Muscle of leg (tissue), 11 donors: ENCODE results near the gene APBB1. TPM values are rescaled to one million over a fixed set of nuclear protein-coding genes. Genes with fewer than 3 reads are reported as not detected.
A peak's percentile ranks its signal among the peaks of the same experiment; 100 is the strongest.

ENCODE experiments used
- DNase-seq: peaks from one replicate; pipeline ENCODE4 v3.0.0; 2013
- H3K27ac ChIP-seq: one replicate; pipeline ENCODE4 v1.5.1; 2013; ENCODE audit warnings: mild to moderate bottlenecking, low read length, control low read depth
- H3K27me3 ChIP-seq: one replicate; pipeline ENCODE4 v1.6.1; 2013; ENCODE audit warnings: low read length; ENCODE audit not compliant: control insufficient read depth, insufficient read depth
- H3K36me3 ChIP-seq: one replicate; pipeline ENCODE4 v1.6.1; 2013; ENCODE audit warnings: low read length; ENCODE audit not compliant: control insufficient read depth, insufficient read depth
- H3K4me1 ChIP-seq: one replicate; pipeline ENCODE4 v1.6.1; 2013; ENCODE audit warnings: low read length; ENCODE audit not compliant: control insufficient read depth, insufficient read depth
- H3K4me3 ChIP-seq: one replicate; pipeline ENCODE4 v1.5.1; 2013; ENCODE audit warnings: low read length, control low read depth
- H3K9me3 ChIP-seq: replicated peaks from 2 replicates; pipeline ENCODE4 v1.6.1; 2013; ENCODE audit warnings: low read depth, low read length; ENCODE audit not compliant: control insufficient read depth
- WGBS: methylation state at CpG from one replicate; pipeline ENCODE4 v1.1.5; 2013; ENCODE audit warnings: missing lambda C conversion rate; ENCODE audit not compliant: insufficient coverage; 5-methylcytosine and 5-hydroxymethylcytosine counted together
- polyA plus RNA-seq, 8 donors: library from polyadenylated mRNA; unstranded; fragments of 120-200 nt; gene quantifications; one replicate each; pipeline versions ENCODE4 v1.2.1 to v1.2.3, GENCODE V29; 2013; ENCODE audit warnings: inconsistent platforms in 1 of 8, low replicate concordance in 1 of 8; ENCODE audit not compliant: insufficient read length in 8 of 8, insufficient read depth in 1 of 8
- total RNA-seq: library from RNA; stranded (reverse); fragments of 120-200 nt; gene quantifications from one replicate; pipeline ENCODE4 v1.2.4, GENCODE V29; 2013

Gene APBB1
- total and polyA plus RNA-seq, 9 donors, result 26.0 to 33.2 (median 30.4) TPM

DNA sequence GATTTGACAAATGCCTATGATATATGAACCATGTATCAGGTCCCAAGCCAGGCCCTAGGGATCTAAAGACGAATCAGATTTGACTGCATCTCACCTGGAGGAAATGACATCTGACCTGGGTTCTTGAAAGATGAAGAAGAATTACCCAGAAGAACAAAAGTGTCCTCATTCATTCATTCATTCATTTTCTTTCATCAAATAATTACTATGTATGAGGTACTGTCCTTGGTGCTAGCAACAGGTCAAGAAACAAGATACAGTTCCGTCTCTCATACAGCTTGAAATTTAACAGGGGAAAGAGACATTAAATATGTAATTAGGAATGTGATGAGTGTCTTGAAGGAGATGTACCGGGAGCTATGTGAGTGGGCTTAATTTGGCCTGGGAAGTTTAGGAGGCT is 1.8 kb upstream of the APBB1 start:
- WGBS, result 90% methylated on average over 2 of the region's 3 CpGs
- no peak for DNase-seq
- peaks cover 12% of the 10 kb centered on the region for H3K4me1 ChIP-seq
- no peaks in the 10 kb centered on the region for H3K36me3 ChIP-seq
- H3K9me3 ChIP-seq, result no peaks in the 10 kb centered on the region
- H3K4me3 ChIP-seq, result no peak overlapping the region
- peaks cover 4% of the 10 kb centered on the region for H3K27me3 ChIP-seq
- H3K27ac ChIP-seq, result no peak overlapping the region

DNA sequence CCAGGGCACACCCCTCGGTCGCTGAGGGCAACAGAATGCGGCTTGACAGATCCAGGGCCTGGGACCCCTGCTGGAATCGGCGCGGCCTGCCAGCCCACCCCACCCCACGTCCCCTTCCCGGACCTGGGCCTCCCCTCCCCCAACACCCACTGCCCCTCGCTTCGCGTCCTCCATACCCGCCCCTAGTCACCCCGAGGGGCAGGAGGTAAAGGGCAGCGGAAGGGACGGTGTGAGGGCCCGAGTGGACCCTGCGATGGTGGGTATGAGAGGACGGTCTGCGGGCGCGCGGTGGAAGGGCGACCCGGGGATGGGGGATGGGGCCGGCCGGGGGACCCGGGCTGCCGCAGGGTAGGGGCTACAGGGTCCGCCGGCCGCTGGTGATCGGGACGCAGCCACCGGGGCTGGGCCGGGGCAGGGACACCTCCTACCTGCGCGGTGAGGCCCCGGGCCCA is 311 bp downstream of the APBB1 start:
- Histone ChIP-seq H3K4me1 (peaks cover 12% of the 10 kb centered on the region), H3K27me3 (peaks cover 4% of the 10 kb centered on the region), H3K9me3 (no peaks in the 10 kb centered on the region), H3K4me3 (peak overlapping the region; percentile 71), H3K36me3 (no peaks in the 10 kb centered on the region), H3K27ac (peak overlapping the region; percentile 76)
- WGBS, result 1% methylated on average over 28 of the region's 38 CpGs
- no peak for DNase-seq

DNA sequence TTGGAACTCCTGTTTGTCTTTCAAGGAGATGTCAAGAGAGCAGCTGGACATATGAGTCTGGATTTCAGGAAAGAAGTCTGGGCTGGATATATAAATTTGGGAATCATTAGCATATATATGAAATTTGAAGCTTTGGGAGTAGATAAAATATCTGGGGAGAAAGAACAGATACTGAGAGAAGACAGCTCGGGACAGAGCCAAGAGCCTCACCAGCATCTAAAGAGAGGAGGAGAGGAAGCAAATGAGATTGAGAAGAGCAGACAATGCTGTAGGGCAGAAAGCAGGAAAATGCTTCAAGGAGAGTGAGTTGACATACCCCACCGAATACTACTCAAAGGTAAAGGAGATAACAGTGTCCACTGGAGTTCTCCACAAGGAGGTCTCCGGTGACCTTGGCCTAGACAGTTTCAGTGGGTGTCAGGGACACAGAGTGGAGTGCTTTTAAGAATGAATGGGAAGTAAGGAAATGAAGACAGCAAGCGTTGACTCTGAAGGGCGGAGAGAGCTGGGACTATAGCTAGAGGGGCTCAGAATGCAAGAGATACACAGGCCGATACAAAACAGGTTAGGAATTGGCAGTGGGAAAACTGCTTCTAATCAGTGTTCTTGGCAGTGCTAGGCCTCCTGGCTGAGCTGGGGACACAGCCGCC is 862 bp downstream of the APBB1 start:
- Histone ChIP-seq H3K27me3 (peaks cover 4% of the 10 kb centered on the region), H3K9me3 (no peaks in the 10 kb centered on the region), H3K36me3 (no peaks in the 10 kb centered on the region), H3K4me1 (peaks cover 12% of the 10 kb centered on the region), H3K4me3 (peak overlapping the region; percentile 71), H3K27ac (peak overlapping the region; percentile 76)
- DNase-seq, result peak; percentile 23
- WGBS, result 25% methylated on average over 6 of the region's 7 CpGs

- Histone ChIP-seq H3K4me1 (peaks cover 12% of the 10 kb centered on the region), H3K27ac (no peak overlapping the region), H3K27me3 (peaks cover 2% of the 10 kb centered on the region), H3K36me3 (peaks cover 4% of the 10 kb centered on the region), H3K4me3 (no peak overlapping the region), H3K9me3 (no peaks in the 10 kb centered on the region)
- no peak for DNase-seq
- 87% methylated on average over 6 of the region's 6 CpGs for WGBS
Observed at GRCh38 chr11:6415797-6416196, 3.1 kb downstream of the APBB1 start.

DNA sequence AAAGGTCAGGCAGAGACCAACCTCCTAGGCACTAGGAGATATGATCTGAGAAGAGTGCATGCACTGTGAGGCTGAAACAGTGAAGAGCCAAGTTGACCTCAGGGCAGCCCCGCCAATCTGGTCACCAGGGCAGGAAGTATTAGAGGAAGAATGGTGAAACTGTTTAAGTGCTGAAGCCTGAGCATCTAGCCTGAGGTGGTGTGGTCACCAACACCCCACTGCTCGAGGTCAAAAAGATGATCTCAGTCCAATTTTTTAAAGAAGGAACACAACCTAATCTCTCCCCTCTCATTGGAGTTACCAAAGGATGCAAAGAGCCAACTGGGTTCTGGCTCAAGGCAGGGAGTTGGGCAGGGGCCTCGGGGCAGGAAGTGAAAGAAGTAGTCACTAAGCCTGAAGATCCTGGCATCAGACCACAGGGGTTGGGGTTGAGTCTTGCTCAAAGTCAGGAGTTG is 4.0 kb downstream of the APBB1 start:
- Histone ChIP-seq H3K9me3 (no peaks in the 10 kb centered on the region), H3K36me3 (peaks cover 11% of the 10 kb centered on the region), H3K4me1 (peaks cover 9% of the 10 kb centered on the region), H3K27me3 (peaks cover 2% of the 10 kb centered on the region), H3K27ac (no peak overlapping the region), H3K4me3 (no peak overlapping the region)
- 84% methylated on average over 2 of the region's 3 CpGs for WGBS
- no peak for DNase-seq

DNA sequence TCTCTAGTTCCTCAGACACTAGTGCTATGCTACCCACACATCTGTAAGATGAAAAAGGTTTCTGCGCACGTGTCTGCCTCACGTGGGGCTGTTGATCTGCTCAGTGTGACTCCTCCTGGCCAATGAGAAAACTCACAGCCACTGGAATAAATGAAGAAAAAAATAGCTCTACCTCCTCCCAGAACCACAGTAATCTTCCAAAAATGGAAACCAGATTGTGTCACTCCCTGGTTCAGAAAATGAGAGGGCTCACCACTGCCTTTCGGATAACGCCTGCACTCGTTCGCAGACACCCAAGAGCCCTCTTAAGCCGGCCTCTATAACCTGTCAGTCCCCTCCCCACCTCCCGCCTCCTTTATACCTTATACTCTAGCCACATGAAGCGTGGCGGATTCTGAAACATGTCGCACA is 5.1 kb downstream of the APBB1 start:
- H3K9me3 ChIP-seq, result no peaks in the 10 kb centered on the region
- 57% methylated on average over 12 of the region's 12 CpGs for WGBS
- no peak for DNase-seq
- no peak overlapping the region for H3K27ac ChIP-seq
- peaks cover 14% of the 10 kb centered on the region for H3K36me3 ChIP-seq
- peaks cover 6% of the 10 kb centered on the region for H3K4me1 ChIP-seq
- peaks cover 2% of the 10 kb centered on the region for H3K27me3 ChIP-seq
- H3K4me3 ChIP-seq, result no peak overlapping the region

DNA sequence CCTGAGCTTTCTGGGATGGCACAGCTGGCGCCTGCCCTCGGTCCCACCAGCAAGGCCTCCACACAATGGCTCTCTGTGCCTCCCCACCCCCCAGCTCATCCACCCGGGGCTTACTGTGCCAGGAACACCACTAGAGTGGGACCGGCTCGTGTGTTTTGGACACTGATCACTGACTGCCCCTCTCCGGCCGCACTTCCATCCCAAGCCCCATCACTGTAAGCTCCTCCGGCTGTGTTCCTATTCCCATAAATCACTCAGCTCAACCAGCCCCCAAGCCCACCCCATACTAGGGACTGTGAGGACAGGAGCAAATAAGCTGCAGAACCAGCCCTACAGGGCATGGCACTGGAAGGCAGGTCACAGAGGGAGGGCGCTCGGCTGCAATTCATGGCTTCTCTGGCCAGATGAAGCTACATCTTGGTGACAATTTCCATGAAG is 7.3 kb downstream of the APBB1 start:
- Histone ChIP-seq H3K4me3 (no peak overlapping the region), H3K4me1 (no peaks in the 10 kb centered on the region), H3K9me3 (no peaks in the 10 kb centered on the region), H3K36me3 (peaks cover 14% of the 10 kb centered on the region), H3K27ac (no peak overlapping the region), H3K27me3 (no peaks in the 10 kb centered on the region)
- WGBS, result 82% methylated on average over 9 of the region's 10 CpGs
- no peak for DNase-seq

DNA sequence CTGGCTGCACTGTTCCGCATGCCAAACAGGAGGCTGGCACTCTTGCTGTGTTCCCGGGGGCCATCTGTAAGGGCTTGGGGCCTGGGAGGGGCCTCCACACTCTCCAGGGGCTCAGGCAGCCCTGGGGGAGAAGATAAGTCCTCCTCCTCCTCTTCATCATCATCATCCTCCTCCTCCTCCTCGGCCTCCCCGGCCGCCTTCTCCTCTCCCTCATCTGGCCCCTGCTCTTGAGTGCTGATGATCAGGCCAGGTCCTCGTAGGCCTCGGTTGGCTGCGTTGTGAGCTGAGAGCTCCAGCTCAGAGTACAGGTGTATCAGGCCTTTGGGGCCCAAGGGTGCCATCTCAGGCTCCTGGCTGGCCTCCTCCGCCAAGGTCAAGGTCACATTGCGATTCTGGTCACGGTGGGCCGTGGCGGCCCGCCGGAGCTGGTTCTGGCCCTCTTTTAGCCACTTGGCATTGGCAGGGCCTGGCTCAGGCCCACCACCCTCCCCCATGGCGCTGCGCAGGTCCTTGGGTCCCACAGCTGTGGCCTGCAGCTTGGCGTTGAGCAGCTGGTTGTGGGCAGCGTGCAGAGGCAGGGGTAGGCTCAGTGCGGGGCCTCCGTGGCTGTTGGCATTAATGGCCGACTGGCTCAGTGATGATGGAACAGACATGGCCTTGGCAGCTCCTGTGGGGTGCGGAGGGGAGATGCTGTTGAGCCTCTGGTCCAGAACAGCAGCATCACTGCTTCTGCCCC is 8.0 kb downstream of the APBB1 start:
- WGBS, result 91% methylated on average over 16 of the region's 23 CpGs
- DNase-seq, result no peak
- H3K27me3 ChIP-seq, result no peaks in the 10 kb centered on the region

DNA sequence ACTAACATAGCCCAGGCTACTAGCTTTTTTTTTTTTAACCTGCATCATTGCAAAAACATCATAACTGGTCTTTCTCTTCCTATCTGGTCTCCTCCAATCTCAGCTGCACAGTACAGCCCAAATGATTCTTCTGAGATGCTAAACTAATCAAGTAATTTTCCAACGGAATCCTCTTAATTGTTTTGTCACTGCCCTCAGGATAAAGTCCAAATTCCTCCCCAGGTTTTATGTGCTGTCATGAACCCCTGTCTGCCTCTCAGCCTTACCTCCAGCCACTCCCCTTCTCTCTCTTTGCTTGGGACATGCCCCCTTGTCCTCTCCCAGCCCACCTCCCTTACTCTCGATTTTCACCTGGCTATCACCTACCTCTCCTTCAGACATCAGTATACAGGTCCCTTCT is 12.5 kb downstream of the APBB1 start:
- no peaks in the 10 kb centered on the region for H3K9me3 ChIP-seq
- peaks cover 36% of the 10 kb centered on the region for H3K36me3 ChIP-seq
- no peaks in the 10 kb centered on the region for H3K27me3 ChIP-seq
- DNase-seq, result no peak
- no peak overlapping the region for H3K4me3 ChIP-seq
- H3K27ac ChIP-seq, result no peak overlapping the region
- WGBS, result 46% methylated on average over 2 of the region's 2 CpGs
- peaks cover 9% of the 10 kb centered on the region for H3K4me1 ChIP-seq

More for the DNA sequence above, 8.0 kb downstream of the APBB1 start:
- no peak overlapping the region for H3K4me3 ChIP-seq
- H3K4me1 ChIP-seq, result no peaks in the 10 kb centered on the region
- no peaks in the 10 kb centered on the region for H3K9me3 ChIP-seq
- no peak overlapping the region for H3K27ac ChIP-seq
- H3K36me3 ChIP-seq, result peaks cover 14% of the 10 kb centered on the region

DNA sequence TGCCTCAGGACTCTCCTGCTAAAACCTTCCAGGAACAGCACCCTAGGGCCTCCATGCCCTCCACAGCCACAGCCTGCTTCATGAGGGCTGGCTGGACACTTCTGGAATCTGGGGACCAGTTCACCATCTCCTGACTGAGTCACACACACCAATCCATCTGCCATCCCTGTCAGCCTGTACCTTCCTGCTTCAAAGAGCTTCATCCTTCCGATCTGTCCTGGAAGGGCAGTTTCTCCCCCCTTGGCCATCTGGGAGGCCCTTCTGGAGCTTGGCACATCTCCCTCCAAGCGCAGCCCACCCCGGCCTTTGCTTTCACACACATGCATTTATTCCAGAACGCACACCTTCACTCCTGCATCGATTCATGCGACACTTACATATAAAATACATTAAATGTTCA is 13.0 kb downstream of the APBB1 start:
- Histone ChIP-seq H3K9me3 (no peaks in the 10 kb centered on the region), H3K4me1 (peaks cover 9% of the 10 kb centered on the region)

More for the DNA sequence above, 13.0 kb downstream of the APBB1 start:
- Histone ChIP-seq H3K4me3 (no peak overlapping the region), H3K36me3 (peaks cover 37% of the 10 kb centered on the region), H3K27ac (no peak overlapping the region), H3K27me3 (no peaks in the 10 kb centered on the region)
- no peak for DNase-seq
- WGBS, result 90% methylated on average over 6 of the region's 6 CpGs
